BE2C (cell line): ENCODE data around the gene PFN3.

Source experiments
- DNase-seq: peaks from one replicate; pipeline ENCODE4 v3.0.0-alpha.2; 2020
- H3K27me3 ChIP-seq: fragments of 250-450 bp; sonication (Bioruptor Pico); 2 replicates; pipeline ENCODE4 v1.5.1; 2020; ENCODE audit warnings: mild to moderate bottlenecking
- H3K36me3 ChIP-seq: fragments of 250-450 bp; sonication (Bioruptor Pico); 2 replicates; pipeline ENCODE4 v1.5.1; 2020; ENCODE audit warnings: mild to moderate bottlenecking
- H3K4me1 ChIP-seq: fragments of 250-450 bp; sonication (Bioruptor Pico); 2 replicates; pipeline ENCODE4 v1.5.1; 2020
- H3K4me3 ChIP-seq: 2 replicates; pipeline ENCODE4 v1.5.1; 2011; ENCODE audit warnings: low read depth, low read length
- H3K9me3 ChIP-seq: fragments of 250-450 bp; sonication (Bioruptor Pico); 2 replicates; pipeline ENCODE4 v1.5.1; 2020
- CTCF ChIP-seq: IDR thresholded peaks from 2 replicates; pipeline ENCODE4 v1.5.1; 2012; ENCODE audit warnings: mild to moderate bottlenecking, low read depth, low read length

Gene PFN3

GRCh38 chr5:177414481-177414880 is 14.0 kb upstream of the PFN3 start:
- TF ChIP-seq CTCF: no peak
- Histone ChIP-seq H3K4me1 (no peaks in the 10 kb centered on the region), H3K9me3 (no peaks in the 10 kb centered on the region), H3K27me3 (no peaks in the 10 kb centered on the region), H3K4me3 (no peak overlapping the region), H3K36me3 (no peaks in the 10 kb centered on the region)
- no peak for DNase-seq

GRCh38 chr5:177412603-177413233 is 12.3 kb upstream of the PFN3 start:
- Histone ChIP-seq H3K27me3 (no peaks in the 10 kb centered on the region), H3K4me3 (no peak overlapping the region), H3K36me3 (no peaks in the 10 kb centered on the region), H3K4me1 (no peaks in the 10 kb centered on the region), H3K9me3 (no peaks in the 10 kb centered on the region)
- DNase-seq: no peak
- TF ChIP-seq CTCF: no peak

GRCh38 chr5:177410575-177410974 is 10.1 kb upstream of the PFN3 start:
- H3K27me3 ChIP-seq: no peaks in the 10 kb centered on the region
- H3K4me3 ChIP-seq: no peak overlapping the region
- TF ChIP-seq CTCF: no peak
- no peaks in the 10 kb centered on the region for H3K36me3 ChIP-seq
- no peak for DNase-seq
- no peaks in the 10 kb centered on the region for H3K9me3 ChIP-seq
- H3K4me1 ChIP-seq: no peaks in the 10 kb centered on the region

- DNase-seq: no peak
- H3K36me3 ChIP-seq: no peaks in the 10 kb centered on the region
- no peak within 1 kb of the TSS for H3K4me3 ChIP-seq
- H3K9me3 ChIP-seq: no peaks in the 10 kb centered on the region
- TF ChIP-seq CTCF: no peak
- H3K4me1 ChIP-seq: peaks cover 6% of the 10 kb centered on the region
- H3K27me3 ChIP-seq: no peaks in the 10 kb centered on the region
Measured at GRCh38 chr5:177409043-177409801, 8.8 kb upstream of the PFN3 start, which contains the start of gene F12. Gene F12 (minus strand): TSS chr5:177409564. CDS start chr5:177409527, 37 bp downstream.

- Histone ChIP-seq H3K36me3 (no peaks in the 10 kb centered on the region), H3K27me3 (no peaks in the 10 kb centered on the region), H3K4me1 (peaks cover 8% of the 10 kb centered on the region), H3K4me3 (no peak overlapping the region), H3K9me3 (no peaks in the 10 kb centered on the region)
- no peak for TF ChIP-seq CTCF
- no peak for DNase-seq
Measured at GRCh38 chr5:177405805-177406204, 5.3 kb upstream of the PFN3 start.

GRCh38 chr5:177405312-177405711 is 4.9 kb upstream of the PFN3 start:
- DNase-seq: no peak
- Histone ChIP-seq H3K36me3 (no peaks in the 10 kb centered on the region), H3K4me1 (peaks cover 8% of the 10 kb centered on the region), H3K9me3 (no peaks in the 10 kb centered on the region), H3K27me3 (no peaks in the 10 kb centered on the region), H3K4me3 (peak overlapping the region; percentile 66; the same call in 1 of the 2 replicates)
- TF ChIP-seq CTCF: no peak
